Activated naive CD4-positive, alpha-beta T cell treated with anti-CD3 and anti-CD28 coated beads, Interleukin-2, amount 50 U/mL, for 72 hours (primary cell): ENCODE data around the gene ATXN7L1. TPM values are rescaled to one million over a fixed set of nuclear protein-coding genes. Genes with fewer than 3 reads are reported as not detected.

Source experiments
- ATAC-seq, 2 donors: fragments of 150-1000 bp; cut with Tn5 transposase; 2 replicates each; pipeline ENCODE4 v1.10.0; 2021; ENCODE audit warnings: mild to moderate bottlenecking in 2 of 2, moderate library complexity in 2 of 2
- DNase-seq, 2 donors: peaks; one replicate each; pipeline ENCODE4 v3.0.0; 2021 to 2022; ENCODE audit warnings: low spot score in 2 of 2
- H3K27ac Mint-ChIP-seq, 2 donors: one replicate each; pipeline ENCODE4 v1.8.0; 2022; ENCODE audit warnings: mild to moderate bottlenecking in 2 of 2, mixed read lengths in 2 of 2
- H3K36me3 Mint-ChIP-seq, 2 donors: one replicate each; pipeline ENCODE4 v1.8.0; 2022; ENCODE audit warnings: mixed read lengths in 2 of 2
- H3K9me3 Mint-ChIP-seq, 2 donors: one replicate each; pipeline ENCODE4 v1.8.0; 2022; ENCODE audit warnings: mixed read lengths in 2 of 2
- total RNA-seq, 2 donors: library from RNA; stranded (reverse); gene quantifications; one replicate each; pipeline ENCODE4 v1.2.3, GENCODE V29; 2022

ATXN7L1 gene
- total RNA-seq, 2 donors from 2014 or later: 7.3 to 10.8 TPM

- H3K36me3 Mint-ChIP-seq: no peaks in the 10 kb centered on the region
- no peaks in the 10 kb centered on the region for H3K9me3 Mint-ChIP-seq
- no peak overlapping the region for H3K27ac Mint-ChIP-seq
- DNase-seq (no peak), ATAC-seq (no peak)
Observed at GRCh38 chr7:105788356-105788755, 88.0 kb downstream of the ATXN7L1 start.

GRCh38 chr7:105787793-105788192, 88.6 kb downstream of the ATXN7L1 start:
- ATAC-seq (no peak), DNase-seq (no peak)
- Mint-ChIP-seq H3K36me3 (no peaks in the 10 kb centered on the region), H3K9me3 (no peaks in the 10 kb centered on the region), H3K27ac (no peak overlapping the region)

- H3K36me3 Mint-ChIP-seq: no peaks in the 10 kb centered on the region
- H3K9me3 Mint-ChIP-seq: no peaks in the 10 kb centered on the region
- no peak overlapping the region for H3K27ac Mint-ChIP-seq
- no peak for ATAC-seq
- DNase-seq: no peak
Observed at GRCh38 chr7:105786520-105787470, 89.6 kb downstream of the ATXN7L1 start.

- no peaks in the 10 kb centered on the region for H3K9me3 Mint-ChIP-seq
- DNase-seq (peak in 1 of 2 donors; percentile 31), ATAC-seq (peak; percentile 90 to 99)
- peaks cover 0 to 3% of the 10 kb centered on the region in 2 donors for H3K36me3 Mint-ChIP-seq
- no peak overlapping the region for H3K27ac Mint-ChIP-seq
Observed at GRCh38 chr7:105782391-105783042, 93.9 kb downstream of the ATXN7L1 start.

GRCh38 chr7:105779856-105780780, 96.3 kb downstream of the ATXN7L1 start:
- Mint-ChIP-seq H3K27ac (no peak overlapping the region), H3K36me3 (peaks cover 0 to 5% of the 10 kb centered on the region in 2 donors), H3K9me3 (no peaks in the 10 kb centered on the region)
- DNase-seq: no peak
- no peak for ATAC-seq

- Mint-ChIP-seq H3K36me3 (peaks cover 0 to 5% of the 10 kb centered on the region in 2 donors), H3K9me3 (no peaks in the 10 kb centered on the region), H3K27ac (no peak overlapping the region)
- no peak for ATAC-seq
- no peak for DNase-seq
Observed at GRCh38 chr7:105778956-105779355, 97.4 kb downstream of the ATXN7L1 start.

GRCh38 chr7:105776986-105777910, 99.2 kb downstream of the ATXN7L1 start:
- Mint-ChIP-seq H3K27ac (no peak overlapping the region), H3K9me3 (no peaks in the 10 kb centered on the region), H3K36me3 (peaks cover 0 to 5% of the 10 kb centered on the region in 2 donors)
- no peak for ATAC-seq
- DNase-seq: no peak

GRCh38 chr7:105776068-105776790, 100.2 kb downstream of the ATXN7L1 start:
- no peaks in the 10 kb centered on the region for H3K9me3 Mint-ChIP-seq
- no peak for DNase-seq
- ATAC-seq: no peak

GRCh38 chr7:105775580-105775979, 100.8 kb downstream of the ATXN7L1 start:
- Mint-ChIP-seq H3K9me3 (no peaks in the 10 kb centered on the region), H3K27ac (no peak overlapping the region), H3K36me3 (peaks cover 0 to 5% of the 10 kb centered on the region in 2 donors)
- DNase-seq: no peak
- no peak for ATAC-seq

More at GRCh38 chr7:105776068-105776790, 100.2 kb downstream of the ATXN7L1 start:
- H3K36me3 Mint-ChIP-seq: peaks cover 0 to 5% of the 10 kb centered on the region in 2 donors
- no peak overlapping the region for H3K27ac Mint-ChIP-seq

- ATAC-seq: no peak
- Mint-ChIP-seq H3K36me3 (peaks cover 0 to 5% of the 10 kb centered on the region in 2 donors), H3K9me3 (no peaks in the 10 kb centered on the region), H3K27ac (no peak overlapping the region)
- no peak for DNase-seq
Observed at GRCh38 chr7:105773030-105773460, 103.4 kb downstream of the ATXN7L1 start.

GRCh38 chr7:105769901-105770628, 106.3 kb downstream of the ATXN7L1 start:
- H3K27ac Mint-ChIP-seq: no peak overlapping the region
- DNase-seq: no peak
- no peaks in the 10 kb centered on the region for H3K9me3 Mint-ChIP-seq
- H3K36me3 Mint-ChIP-seq: peaks cover 0 to 4% of the 10 kb centered on the region in 2 donors
- peak; percentile 63 to 76 for ATAC-seq

- DNase-seq: no peak
- Mint-ChIP-seq H3K9me3 (no peaks in the 10 kb centered on the region), H3K27ac (no peak overlapping the region), H3K36me3 (peaks cover 0 to 4% of the 10 kb centered on the region in 2 donors)
- no peak for ATAC-seq
Observed at GRCh38 chr7:105768898-105769507, 107.4 kb downstream of the ATXN7L1 start.

- ATAC-seq (no peak), DNase-seq (no peak)
- H3K9me3 Mint-ChIP-seq: no peaks in the 10 kb centered on the region
- peaks cover 0 to 4% of the 10 kb centered on the region in 2 donors for H3K36me3 Mint-ChIP-seq
- no peak overlapping the region for H3K27ac Mint-ChIP-seq
Observed at GRCh38 chr7:105768117-105768516, 108.3 kb downstream of the ATXN7L1 start.
